ENCODE data around the gene PDE2A. TPM values are rescaled to one million over a fixed set of nuclear protein-coding genes. Genes with fewer than 3 reads are reported as not detected.

PDE2A gene
- total and polyA plus RNA-seq, 2 donors (not counting 1 experiment from before 2014, with no cell fraction given), result 0.88 to 2.9 TPM

- H3K27me3 Mint-ChIP-seq, result peaks cover 47% of the 10 kb centered on the region
- POLR2A ChIA-PET, result no interaction called here
Observed at GRCh38 chr11:72591785-72592502, 82.3 kb downstream of the PDE2A start.

More at GRCh38 chr11:72591785-72592502, 82.3 kb downstream of the PDE2A start:
- H3K9me3 ChIP-seq (ENCODE audit: control extremely low read depth in 1 of 3, control insufficient read depth in 2 of 3, insufficient read depth in 1 of 3, low read length in 2 of 3), result peaks cover 0 to 8% (median 0%) of the 10 kb centered on the region in 3 donors
- Mint-ChIP-seq H3K4me1 (peaks cover 38% of the 10 kb centered on the region), H3K9me3 (ENCODE audit: insufficient read depth) (no peaks in the 10 kb centered on the region), H3K27ac (peak overlapping the region; percentile 72), H3K4me3 (peak overlapping the region; percentile 85)
- H3K27me3 ChIP-seq (replicated peaks in 1 of 4; ENCODE audit: control extremely low read depth in 1 of 4, control insufficient read depth in 3 of 4, insufficient read depth in 4 of 4, low read length in 3 of 4), result peaks cover 0 to 54% (median 22%) of the 10 kb centered on the region in 4 experiments
- DNase-seq (peak; percentile 69), ATAC-seq (ENCODE audit: low read depth) (peak; percentile 87)
- peak overlapping the region; percentile 29 for H2AFZ ChIP-seq (ENCODE audit: insufficient read depth, low read depth, low read length, poor library complexity, severe bottlenecking)
- H3K79me2 ChIP-seq (ENCODE audit: control insufficient read depth, insufficient read depth, low read length), result no peaks in the 10 kb centered on the region
- no peak overlapping the region for H3K27ac ChIP-seq (ENCODE audit: low read length in 2 of 2)
- H3K4me1 ChIP-seq (ENCODE audit: control insufficient read depth in 2 of 2, insufficient read depth in 2 of 2, low read length in 2 of 2), result peaks cover 30% of the 10 kb centered on the region in 2 donors
- no peak overlapping the region for H3K9ac ChIP-seq (ENCODE audit: low read length)
- no peaks in the 10 kb centered on the region for H3K36me3 ChIP-seq (replicated peaks in 1 of 2; ENCODE audit: control extremely low read depth in 1 of 2, control insufficient read depth in 1 of 2, extremely low read depth in 1 of 2, insufficient read depth in 2 of 2, low read length in 1 of 2)
- no peaks in the 10 kb centered on the region for H4K20me1 ChIP-seq (ENCODE audit: control insufficient read depth, insufficient read depth, low read length, poor library complexity, severe bottlenecking)
- intact Hi-C loops (cut with micrococcal nuclease), result loop anchor here (2.0 kb wide), 1 partner anchor 17 kb away; no protein-coding TSS in a partner anchor
- no peak overlapping the region for H3K4me3 ChIP-seq (ENCODE audit: control extremely low read depth in 1 of 5, extremely low read depth in 1 of 5, insufficient read depth in 1 of 5, low read depth in 2 of 5, low read length in 4 of 5)
- no peak overlapping the region for H3K4me2 ChIP-seq (replicated peaks; ENCODE audit: low read depth, low read length, poor library complexity, severe bottlenecking)
- no peak for TF ChIP-seq CTCF (IDR thresholded peaks at IDR 0.05)
- TF ChIP-seq EZH2 (IDR thresholded peaks at IDR 0.05; ENCODE audit: borderline replicate concordance, insufficient read depth, low read depth, low read length, poor library complexity, severe bottlenecking), result no peak
- CTCF ChIA-PET, result interaction anchor here (0.6 to 11.7 kb wide), 7 partner anchors 8 to 1972 kb away, joined by 3 to 152 read pairs (median 4); no protein-coding TSS in a partner anchor
- WGBS (ENCODE audit: insufficient coverage), result 49% methylated on average over 6 of the region's 10 CpGs

Data from B cell (primary cell).